Activated CD8-positive, alpha-beta memory T cell treated with anti-CD3 and anti-CD28 coated beads, Interleukin-2, amount 50 U/mL, for 24 hours (primary cell): ENCODE measurements around the gene TFIP11.

ENCODE experiments used
- DNase-seq: peaks from one replicate; pipeline ENCODE4 v3.0.0-alpha.2; 2020; ENCODE audit errors: extremely low read depth

TFIP11 gene

DNA sequence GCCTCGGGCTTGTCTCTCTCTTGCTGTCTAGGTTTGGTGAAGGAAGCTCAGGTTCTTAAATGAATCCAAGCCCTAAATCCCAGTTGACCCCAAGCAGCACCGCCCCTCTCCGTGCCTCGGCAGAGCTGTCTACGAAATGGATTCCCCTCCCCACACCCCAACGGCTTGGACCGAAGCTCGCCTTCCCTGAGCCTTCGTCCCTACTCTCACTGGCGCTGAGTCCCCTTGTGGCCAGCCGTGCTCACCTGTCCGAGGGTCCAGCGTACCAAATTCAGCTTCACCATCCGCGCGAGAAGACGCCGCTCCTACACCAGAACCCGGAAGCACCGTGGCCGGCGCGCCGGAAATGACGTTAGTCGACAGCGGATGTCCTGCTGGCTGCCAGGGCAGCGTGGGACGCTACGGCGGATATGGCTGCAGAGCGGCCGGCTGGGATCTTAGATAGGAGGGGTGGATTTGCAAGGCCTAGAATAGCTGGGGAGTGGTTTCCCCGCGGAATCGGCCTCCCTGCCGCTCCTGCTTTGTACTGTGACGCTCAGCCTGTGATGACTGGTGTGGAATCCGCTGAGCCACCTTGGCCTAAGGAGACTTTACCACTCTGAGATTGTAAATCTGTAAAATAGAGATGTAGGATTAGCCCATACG is at the start of gene TFIP11:
TSS of gene TFIP11 (minus strand) at position 325 of the 645 bp plus-strand sequence. CDS start 2,201 bp downstream, outside the sequence.
- DNase-seq = peak; percentile 81

DNA sequence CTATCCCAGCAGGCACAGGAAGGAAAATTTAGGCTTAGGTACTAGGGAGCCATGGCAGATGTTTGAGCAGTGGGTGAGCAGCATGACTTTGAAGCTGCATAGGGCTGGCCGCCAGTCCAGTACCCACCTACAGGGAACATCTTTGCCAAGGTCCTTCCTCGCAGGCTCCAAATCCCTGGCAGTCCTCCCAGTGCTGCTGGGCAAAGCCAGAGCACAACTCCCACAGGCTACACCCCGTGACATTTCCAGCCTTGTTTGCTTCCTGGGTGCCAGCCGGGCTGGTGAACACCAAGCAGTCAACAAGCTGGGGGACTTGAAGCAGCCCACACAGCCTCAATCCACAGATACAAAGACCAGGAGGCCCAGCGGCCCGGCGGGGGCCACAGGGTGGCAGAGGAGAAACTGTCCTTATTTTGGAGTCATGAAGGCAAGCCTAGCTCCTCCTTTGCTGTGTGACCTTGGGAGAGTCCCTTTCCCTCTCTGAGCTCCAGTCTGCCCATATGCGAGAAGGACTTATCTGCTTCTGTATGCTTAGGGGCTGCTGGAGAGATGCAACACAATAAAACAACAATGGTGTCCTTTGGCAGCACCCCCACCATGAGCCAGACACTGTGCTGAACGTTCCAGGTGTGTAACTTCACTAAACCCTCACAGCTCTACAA is 49.6 kb upstream of the TFIP11 start:
- no peak for DNase-seq

DNA sequence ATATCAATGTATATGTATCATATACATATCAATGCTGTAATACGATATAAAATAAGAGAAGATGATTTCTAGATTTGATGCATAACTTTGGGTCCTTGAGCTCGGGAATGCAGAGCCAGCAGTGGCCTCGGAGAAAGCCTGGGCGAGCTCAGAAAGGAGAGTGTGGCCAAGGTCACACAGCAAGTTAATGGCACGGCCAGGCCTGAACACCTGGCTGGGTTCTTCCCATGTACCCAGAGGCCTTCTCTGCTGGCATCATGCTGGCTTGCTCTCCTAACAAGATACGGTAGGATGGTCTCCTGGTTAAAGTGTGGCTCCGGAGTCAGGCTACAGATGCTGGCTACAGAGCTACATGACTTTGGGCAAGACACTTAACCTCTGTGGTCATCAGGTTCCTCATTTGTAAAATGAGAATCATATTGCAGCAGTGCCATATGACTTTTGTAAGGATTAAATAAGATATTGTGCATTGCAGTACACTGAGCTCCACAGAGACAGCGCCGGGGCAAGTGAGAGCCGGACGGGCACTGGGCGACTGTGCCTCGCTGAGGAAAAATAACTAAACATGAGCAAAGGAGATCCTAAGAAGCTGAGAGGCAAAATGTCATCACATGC is 47.8 kb upstream of the TFIP11 start:
- no peak for DNase-seq

DNA sequence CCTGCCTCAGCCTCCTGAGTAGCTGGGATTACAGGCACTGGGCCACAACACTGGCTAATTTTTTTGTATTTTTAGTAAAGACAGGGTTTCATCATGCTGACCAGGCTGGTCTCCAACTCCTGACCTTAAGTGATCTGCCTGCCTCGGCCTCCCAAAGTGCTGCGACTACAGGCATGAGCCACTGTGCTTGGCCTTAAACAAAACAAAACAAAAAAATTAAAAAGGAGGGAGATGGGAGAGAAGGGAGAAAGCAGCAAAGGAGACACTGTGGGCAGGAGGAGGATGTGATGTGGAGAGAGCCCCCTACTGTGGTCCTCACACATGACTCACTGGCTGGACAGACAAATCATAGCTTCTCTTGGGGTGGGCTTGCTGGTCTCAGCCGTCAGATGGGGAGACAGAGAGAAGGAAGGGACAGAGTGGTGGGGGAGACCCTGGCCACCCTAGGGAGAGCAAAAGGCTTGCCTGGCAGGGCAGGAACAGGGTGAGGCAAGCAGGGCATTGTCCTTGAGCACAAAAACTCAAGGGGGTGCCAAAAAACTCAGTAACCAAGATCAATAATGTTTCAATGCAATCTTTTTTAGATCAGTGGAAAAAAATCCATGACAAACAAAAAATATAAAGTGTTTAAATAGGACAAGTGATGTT is 46.1 kb upstream of the TFIP11 start:
- DNase-seq = no peak

DNA sequence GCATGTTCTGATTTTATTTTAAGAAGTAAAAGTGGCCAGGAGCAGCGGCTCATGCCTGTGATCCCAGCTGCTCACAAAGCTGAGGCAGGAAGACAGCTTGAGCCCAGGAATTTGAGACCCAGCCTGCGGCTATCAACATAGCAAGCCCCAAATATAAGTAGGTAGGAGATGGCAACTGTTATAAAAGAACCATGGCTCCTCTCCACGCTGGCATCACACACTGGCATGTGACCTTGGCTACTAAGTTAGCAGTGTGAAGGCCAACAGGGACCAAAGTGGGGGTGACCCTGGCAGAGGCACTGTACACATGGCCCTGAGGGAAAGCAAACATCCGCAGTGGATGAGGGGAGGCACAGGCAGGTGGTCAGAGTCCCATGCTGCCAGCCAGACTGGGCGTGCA is 44.6 kb upstream of the TFIP11 start:
- no peak for DNase-seq

DNA sequence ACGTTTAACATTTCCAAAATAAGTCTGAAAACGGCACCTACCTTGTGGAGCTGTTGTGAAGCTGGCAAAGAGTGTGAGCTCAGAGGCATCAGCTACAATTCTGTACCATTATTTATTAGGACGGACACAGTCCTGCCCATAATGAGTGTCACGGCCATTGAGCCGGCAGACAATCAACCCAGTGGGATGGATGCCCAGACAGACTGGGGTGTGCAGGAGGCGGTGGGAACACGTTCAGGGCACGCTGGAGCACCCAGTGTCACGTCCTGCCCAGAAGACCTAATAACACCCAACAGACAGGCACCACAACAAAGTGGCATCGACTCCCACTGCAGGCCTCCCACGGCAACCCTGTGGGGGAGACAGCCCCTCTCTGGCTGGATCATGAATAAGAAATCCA is 43.2 kb upstream of the TFIP11 start:
- no peak for DNase-seq

DNA sequence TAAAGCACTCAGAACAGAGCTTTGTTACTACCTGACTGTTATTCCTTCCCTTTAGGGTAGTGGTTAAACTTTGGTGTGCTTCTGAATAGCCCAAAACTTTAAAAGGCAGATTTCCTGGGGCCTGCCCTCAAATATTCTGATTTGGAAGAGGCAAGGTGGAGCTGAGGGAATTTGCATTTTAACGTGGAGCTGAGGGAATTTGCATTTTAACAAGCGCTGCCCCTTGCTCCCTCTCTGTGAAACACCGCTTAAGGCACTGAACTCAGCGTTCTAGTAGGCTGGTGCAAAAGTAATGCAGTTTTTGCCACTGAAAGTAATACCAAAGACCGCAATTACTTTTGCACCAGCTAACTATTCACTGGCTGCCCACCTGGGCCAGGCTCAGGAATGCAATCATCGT is 42.7 kb upstream of the TFIP11 start:
- DNase-seq = no peak

DNA sequence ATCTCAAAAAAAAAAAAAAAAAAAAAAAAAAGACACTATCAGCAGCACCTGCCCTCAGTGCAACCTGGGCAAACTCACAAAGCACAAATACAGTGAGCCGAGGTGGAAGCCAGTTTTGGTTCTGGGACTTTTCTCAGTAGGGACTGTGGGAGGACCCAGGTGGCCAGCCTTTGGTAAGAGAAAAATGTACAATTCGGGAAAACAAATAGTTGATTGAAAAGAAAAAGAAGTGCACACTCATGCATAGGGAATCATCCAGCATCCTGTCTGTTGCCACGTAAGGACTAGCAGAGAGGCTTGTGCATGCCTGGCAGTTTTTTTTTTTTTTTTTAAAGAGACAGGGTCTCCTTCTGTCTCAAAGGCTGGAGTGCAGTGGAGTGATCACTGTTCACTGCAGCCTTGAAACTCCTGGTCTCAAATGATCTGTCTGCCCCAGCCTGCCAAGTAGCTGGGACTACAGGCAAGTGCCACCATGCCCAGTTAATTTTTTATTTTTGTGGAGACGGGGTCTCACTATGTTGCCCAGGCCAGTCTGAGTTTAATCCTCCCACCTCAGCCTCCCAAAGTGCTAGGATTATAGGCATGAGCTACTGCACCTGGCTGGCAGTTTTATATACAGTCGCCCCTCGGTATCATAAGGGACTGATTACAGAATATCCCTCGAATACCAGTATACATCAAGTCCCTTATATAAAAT is 40.9 kb upstream of the TFIP11 start:
- no peak for DNase-seq

DNA sequence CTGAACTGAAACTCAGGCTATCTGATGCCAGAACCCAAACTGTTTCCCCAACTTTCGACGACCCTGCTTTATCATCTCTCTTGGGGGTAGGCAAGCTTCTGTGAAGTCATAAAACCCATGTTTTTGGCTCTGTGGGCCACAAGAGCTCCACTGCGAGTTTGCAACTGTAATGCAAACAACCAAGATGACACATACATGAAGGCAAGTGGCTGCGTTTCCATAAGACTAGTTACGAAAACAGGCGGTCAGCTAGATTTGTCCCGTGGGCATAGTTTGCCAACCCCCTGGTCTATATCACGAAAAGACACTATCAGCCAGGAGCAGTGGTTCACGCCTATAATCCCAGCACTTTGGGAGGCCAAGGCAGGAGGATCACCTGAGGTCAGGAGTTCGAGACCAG is 40.2 kb upstream of the TFIP11 start:
- no peak for DNase-seq

DNA sequence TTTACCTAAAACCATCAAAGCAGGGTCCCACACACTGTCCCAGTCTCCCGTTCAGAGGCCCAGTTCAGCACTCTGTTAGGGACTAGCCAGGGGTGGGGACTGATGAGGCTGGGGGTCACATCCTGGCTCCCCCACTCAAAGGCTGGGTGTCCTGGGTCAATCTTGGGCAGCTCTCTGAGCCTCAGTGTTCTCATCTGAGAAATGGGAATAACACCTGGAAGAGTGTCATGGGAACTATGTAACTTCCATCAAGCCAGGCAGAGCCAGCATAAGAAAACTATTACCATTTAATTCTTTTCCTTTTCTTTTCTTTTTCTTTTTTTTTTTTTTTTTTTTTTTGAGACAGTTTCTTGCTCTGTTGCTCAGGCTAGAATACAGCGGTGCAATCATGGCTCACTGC is 39.3 kb upstream of the TFIP11 start:
- DNase-seq = no peak

DNA sequence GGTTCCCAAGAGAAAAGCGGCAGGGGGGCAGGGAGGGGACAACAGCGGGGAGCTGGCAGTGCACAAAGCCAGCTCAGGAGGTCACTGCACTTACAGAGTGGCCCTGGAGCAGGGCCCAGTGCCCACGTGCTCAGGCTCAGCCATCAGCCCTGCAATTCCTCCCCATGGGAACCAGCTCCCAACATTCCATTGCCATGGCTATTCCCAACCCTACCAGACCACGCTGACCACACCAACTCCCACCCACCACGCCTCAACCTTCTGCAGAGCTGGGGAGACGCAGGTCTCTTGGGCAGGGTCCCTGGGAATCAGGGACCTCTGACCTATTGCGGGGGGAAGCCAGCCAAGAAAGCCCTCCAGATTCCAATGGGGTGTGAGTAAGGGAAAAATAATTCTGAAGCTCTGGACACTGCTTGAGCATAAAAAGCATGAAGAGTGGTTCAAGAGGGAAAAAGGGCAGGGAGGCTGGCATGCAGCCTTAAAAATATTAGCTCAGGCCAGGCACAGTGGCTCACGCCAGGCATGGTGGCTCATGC is 38.3 kb upstream of the TFIP11 start:
- no peak for DNase-seq

DNA sequence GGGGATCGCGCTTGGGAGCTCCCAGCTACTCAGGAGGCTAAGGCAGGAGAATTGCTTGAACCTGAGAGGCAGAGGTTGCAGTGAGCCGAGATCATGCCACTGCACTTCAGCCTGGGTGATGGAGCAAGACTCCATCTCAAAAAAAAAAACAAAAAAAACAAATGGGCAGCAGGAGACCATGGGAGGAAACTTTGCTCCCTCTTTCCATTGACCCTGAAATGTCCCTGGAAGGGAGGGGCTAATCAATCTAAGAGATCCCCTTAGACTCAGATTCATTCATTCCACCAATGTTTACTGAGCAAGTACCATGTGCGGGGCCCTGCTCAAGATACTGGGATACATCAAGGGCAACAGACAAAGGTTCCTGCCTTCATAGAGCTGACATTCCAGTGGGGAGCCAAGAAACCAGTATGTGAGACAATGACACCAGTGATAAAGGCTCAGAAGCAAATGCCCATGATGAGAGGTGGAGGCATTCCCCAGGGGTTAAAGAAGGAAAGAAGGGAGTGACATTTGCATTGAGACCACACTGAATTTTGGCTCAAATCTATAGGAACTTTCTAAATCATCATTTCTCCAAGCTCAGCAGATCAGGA is 37.7 kb upstream of the TFIP11 start:
- DNase-seq = no peak

DNA sequence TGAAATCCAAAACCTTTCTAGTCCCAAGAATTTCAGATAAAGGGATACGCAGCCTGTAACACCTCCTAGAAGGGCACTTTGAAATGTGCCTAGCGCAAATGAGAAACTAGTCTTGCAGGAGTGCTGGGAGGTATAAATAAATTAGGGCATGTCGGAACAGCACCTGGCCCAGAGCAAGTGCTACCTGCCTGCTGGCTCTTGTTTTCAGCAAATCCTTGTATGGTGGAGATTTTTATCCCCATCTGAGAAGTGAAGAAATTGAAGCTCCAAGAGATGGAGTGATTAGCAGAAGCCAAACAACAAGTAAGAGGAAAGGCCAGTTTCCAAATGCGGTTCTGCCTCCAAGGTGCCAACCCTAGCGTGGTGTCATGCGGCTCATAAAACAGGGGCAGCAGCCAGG is 36.7 kb upstream of the TFIP11 start:
- DNase-seq = no peak

DNA sequence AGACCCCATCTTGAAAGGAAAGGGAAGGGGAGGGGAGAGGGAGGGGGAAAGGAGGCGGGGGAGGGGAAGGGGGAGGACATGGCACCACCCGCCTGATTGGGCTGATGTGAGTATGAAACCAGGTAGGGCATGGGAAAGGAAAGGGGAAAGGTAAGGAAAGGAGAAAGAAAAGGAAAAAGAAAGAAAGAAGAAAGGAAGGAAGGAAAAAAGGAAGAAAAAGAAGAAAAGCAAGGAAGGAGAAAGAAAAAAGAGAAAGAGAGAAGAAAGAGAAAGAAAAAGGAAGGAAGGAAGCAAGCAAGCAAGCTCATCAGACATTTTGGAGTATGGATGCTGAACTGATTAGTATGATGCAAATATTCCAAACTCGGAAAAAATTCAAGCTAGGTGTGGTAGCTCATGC is 36.0 kb upstream of the TFIP11 start:
- DNase-seq = no peak

DNA sequence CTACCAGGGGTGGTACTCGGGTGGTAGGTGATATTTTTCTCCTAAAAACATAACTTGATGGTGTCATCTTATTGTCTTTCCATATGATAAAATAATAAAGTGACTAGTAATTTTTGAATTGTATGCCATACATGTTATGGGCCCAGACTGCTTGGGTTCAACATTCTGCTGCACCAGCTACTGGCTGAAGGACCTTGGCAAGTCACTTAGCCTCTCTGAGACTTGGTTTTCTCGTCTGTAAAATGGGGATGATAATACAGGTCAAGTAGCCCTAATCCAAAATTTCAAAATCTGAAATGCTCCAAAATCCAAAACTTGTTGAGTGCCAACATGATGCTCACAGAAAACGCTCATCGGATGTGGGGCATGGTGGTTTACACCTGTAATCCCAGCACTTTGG is 35.6 kb upstream of the TFIP11 start:
- DNase-seq = no peak

DNA sequence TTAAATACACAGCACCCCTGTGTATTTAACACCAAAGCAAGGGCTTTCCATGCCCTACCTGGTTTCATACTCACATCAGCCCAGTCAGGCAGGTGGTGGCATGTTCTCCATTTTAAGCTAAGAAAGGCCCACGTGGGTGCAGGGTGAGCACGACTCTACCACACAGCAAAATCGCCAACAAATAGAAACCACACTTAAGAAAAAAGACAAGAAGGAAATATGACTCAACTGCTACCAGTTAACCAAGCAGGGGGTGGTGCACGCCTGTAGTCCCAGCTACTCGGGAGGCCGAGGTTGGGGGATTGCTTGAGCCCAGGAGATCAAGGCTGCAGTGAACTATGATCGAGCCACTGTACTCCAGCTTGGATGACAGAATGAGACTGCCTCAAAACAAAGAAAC is 35.2 kb upstream of the TFIP11 start:
- DNase-seq = no peak

DNA sequence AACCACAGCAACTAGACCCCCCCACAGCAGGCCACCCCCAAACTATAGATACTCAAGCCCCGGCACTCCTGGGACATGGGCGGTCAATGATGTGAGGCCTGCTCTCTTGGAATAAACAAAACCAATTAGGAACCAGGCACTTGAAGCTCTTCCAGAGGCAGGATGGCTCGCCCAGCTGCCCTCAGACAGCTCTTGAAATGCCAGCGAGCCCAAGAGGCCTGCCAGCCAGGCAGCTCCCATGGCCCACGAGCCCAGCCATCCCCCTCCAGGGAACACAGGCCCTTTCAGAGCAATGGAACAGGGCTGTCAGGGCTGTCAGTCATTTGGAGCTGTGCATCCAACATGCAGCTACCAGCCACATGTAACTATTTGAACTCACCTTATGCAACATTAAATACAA is 34.0 kb upstream of the TFIP11 start:
- DNase-seq = no peak

DNA sequence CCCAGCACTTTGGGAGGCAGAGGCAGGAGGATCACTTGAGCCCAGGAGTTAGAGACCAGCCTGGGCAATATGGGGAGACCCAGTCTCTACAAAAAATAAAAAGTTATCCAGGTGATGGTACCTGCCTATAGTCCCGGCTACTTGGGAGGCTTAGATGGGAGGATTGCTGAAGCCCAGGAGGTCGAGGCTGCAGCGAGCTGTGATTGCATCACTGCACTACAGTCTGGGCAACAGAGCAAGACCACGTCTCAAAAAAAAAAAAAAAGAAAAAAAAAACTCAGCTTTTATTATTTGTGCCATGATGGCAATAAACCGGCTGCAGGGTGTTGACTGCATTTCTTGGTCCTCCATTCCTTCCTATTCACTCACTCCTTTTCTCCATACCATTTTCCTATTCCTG is 33.6 kb upstream of the TFIP11 start:
- DNase-seq = no peak

DNA sequence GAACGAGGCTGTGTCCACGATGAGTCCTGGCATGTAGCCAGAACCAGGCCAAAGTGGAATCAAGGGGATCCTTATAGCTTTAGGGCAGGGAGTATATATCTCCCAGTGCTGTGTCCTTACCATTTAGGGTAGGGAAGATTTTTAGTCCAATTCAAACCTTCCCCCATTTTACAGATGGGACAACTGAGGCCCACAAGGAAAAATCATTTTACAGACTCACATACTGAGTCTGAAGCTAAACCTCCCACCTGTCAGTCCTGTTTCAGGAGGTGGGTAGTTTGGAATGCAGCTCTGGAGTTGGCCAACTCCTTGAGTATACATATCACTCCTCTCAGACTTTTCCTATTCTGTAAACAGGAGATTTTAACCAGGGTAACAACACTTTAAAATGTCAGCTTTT is 33.1 kb upstream of the TFIP11 start:
- no peak for DNase-seq

DNA sequence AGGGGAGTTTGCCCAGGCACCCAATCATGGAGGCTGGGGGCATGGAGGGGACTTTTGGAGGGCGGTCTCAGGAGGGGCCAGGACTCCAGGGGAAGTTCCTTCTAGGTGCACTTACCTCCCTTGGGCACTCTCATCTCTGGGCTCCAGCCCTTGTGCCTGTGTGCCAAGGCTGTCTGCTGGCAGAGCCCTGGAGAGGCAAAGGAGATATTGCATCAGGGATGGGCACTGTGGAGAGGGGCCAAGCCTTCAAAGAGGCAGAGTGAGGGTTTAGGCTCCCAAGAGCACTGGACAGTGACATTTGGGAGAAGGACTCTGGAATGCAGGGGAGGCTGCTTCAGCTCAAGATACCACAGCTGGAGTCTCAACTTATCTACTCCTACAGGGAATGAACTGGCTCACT is 32.2 kb upstream of the TFIP11 start:
- DNase-seq = no peak

DNA sequence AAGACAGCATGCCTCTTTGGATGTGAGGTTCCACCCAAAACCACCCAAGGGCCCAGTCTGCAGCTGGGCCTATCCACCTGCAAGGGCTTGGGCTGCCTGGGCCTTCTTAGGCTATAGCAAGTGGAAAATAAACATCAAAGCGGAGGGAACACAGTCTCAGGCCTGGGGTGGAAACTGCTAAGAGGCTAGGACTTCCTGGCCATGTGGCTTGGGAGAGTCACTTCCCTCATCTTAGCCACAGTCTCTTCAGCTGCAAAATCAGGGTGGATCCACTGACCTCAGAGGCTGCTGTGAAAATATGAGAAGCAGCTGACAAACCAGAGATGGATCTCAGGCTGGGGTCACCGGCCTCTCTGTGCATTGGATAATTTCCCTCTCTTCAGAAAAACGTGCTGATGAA is 30.6 kb upstream of the TFIP11 start:
- DNase-seq = no peak
